GM18502 (cell line): ENCODE measurements around the gene FLG.
"Not testable (repeated sequence)": the region's sequence is repeated elsewhere in the genome, so short reads cannot be mapped to it uniquely, and the experiment has no call there.

Experiments
- ATAC-seq: cut with Tn5 transposase; IDR thresholded peaks from one replicate; pipeline ENCODE4 v1.9.1; 2021; ENCODE audit warnings: mild to moderate bottlenecking; ENCODE audit not compliant: unreplicated experiment, poor library complexity

The FLG gene

GRCh38 chr1:152325111-152325510 is at the start of gene FLG:
Gene FLG, minus strand, starts transcription at chr1:152325239. Its CDS starts 9,783 bp downstream, at chr1:152315456.
- no peak for ATAC-seq

- no peak for ATAC-seq
Measured at GRCh38 chr1:152374451-152374850, 49.4 kb upstream of the FLG start.

- no peak for ATAC-seq
Measured at GRCh38 chr1:152372672-152373071, 47.6 kb upstream of the FLG start.

GRCh38 chr1:152367436-152367835 is 42.4 kb upstream of the FLG start:
- no peak for ATAC-seq

- ATAC-seq: no peak
Measured at GRCh38 chr1:152359906-152360305, 34.9 kb upstream of the FLG start, which contains the start of gene FLG2. Gene FLG2, minus strand, starts transcription at chr1:152360006. Its CDS starts 1,122 bp downstream, at chr1:152358884.

- no peak for ATAC-seq
Measured at GRCh38 chr1:152356736-152357135, 31.7 kb upstream of the FLG start.

- ATAC-seq: no peak
Measured at GRCh38 chr1:152349611-152350010, 24.6 kb upstream of the FLG start.

- no peak for ATAC-seq
Measured at GRCh38 chr1:152348447-152348846, 23.4 kb upstream of the FLG start.

GRCh38 chr1:152347116-152347728 is 22.2 kb upstream of the FLG start:
- peak; percentile 47 for ATAC-seq

- no peak for ATAC-seq
Measured at GRCh38 chr1:152344438-152344837, 19.4 kb upstream of the FLG start.

- no peak for ATAC-seq
Measured at GRCh38 chr1:152343006-152343405, 18.0 kb upstream of the FLG start.

- no peak for ATAC-seq
Measured at GRCh38 chr1:152335399-152335798, 10.4 kb upstream of the FLG start.

- no peak for ATAC-seq
Measured at GRCh38 chr1:152328801-152329391, 3.9 kb upstream of the FLG start.

- no peak for ATAC-seq
Measured at GRCh38 chr1:152313970-152314369, 11.1 kb downstream of the FLG start.

GRCh38 chr1:152313319-152313801 is 11.7 kb downstream of the FLG start:
- no peak for ATAC-seq

- not testable (repeated sequence) for ATAC-seq
Measured at GRCh38 chr1:152312169-152312568, 12.9 kb downstream of the FLG start.

- ATAC-seq: no peak
Measured at GRCh38 chr1:152309955-152310354, 15.1 kb downstream of the FLG start.

- not testable (repeated sequence) for ATAC-seq
Measured at GRCh38 chr1:152309320-152309901, 15.6 kb downstream of the FLG start.

- not testable (repeated sequence) for ATAC-seq
Measured at GRCh38 chr1:152308758-152309157, 16.3 kb downstream of the FLG start.

GRCh38 chr1:152307970-152308369 is 17.1 kb downstream of the FLG start:
- ATAC-seq: not testable (repeated sequence)

GRCh38 chr1:152306123-152306522 is 18.9 kb downstream of the FLG start:
- ATAC-seq: not testable (repeated sequence)
